ENCODE results near the gene NFKBIL1. TPM values are rescaled to one million over a fixed set of nuclear protein-coding genes. Genes with fewer than 3 reads are reported as not detected.

NFKBIL1 gene
- total RNA-seq, 3 donors from 2014 or later (not counting 1 experiment from before 2014, with no cell fraction given), result 8.1 to 10.9 (median 10.7) TPM

DNA sequence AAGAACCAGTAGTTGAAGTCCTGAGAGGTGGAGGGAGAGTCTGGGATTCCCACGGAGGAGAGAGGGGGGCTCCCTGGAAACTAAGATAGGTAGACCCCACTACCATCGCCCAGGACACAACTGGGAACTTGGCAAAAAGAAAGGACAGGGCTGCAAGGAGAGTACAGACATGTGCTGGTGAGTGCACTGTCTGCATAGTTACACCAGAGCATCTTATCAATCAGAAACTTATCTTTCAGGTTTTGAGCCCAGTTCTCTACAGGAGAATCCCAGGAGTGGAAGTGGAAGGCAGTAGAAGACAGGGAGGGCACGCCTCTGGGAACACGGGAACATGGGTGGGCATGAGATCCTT lies 12.2 kb downstream of the NFKBIL1 start:
- peaks cover 47 to 61% of the 10 kb centered on the region in 2 donors for H3K4me1 Mint-ChIP-seq
- H3K36me3 ChIP-seq (ENCODE audit: control insufficient read depth, insufficient read depth, low read length), result no peaks in the 10 kb centered on the region
- intact Hi-C loops (cut with micrococcal nuclease), result loop anchor here (2.0 to 5.0 kb wide), 2 partner anchors 13 to 103 kb away; partner anchors contain the start of genes C6orf47, GPANK1 and LTA
- ATAC-seq, result peak; percentile 5 to 27 (median 14)
- TF ChIP-seq, protein P1, sequence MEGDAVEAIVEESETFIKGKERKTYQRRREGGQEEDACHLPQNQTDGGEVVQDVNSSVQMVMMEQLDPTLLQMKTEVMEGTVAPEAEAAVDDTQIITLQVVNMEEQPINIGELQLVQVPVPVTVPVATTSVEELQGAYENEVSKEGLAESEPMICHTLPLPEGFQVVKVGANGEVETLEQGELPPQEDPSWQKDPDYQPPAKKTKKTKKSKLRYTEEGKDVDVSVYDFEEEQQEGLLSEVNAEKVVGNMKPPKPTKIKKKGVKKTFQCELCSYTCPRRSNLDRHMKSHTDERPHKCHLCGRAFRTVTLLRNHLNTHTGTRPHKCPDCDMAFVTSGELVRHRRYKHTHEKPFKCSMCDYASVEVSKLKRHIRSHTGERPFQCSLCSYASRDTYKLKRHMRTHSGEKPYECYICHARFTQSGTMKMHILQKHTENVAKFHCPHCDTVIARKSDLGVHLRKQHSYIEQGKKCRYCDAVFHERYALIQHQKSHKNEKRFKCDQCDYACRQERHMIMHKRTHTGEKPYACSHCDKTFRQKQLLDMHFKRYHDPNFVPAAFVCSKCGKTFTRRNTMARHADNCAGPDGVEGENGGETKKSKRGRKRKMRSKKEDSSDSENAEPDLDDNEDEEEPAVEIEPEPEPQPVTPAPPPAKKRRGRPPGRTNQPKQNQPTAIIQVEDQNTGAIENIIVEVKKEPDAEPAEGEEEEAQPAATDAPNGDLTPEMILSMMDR (IDR thresholded peaks at IDR 0.05), result no peak
- WGBS (ENCODE audit: insufficient coverage), result 22% methylated on average over 4 of the region's 4 CpGs
- H3K27ac ChIP-seq (ENCODE audit: low read length), result peak overlapping the region; percentile 90
- no peaks in the 10 kb centered on the region for H3K9me3 ChIP-seq (ENCODE audit: control insufficient read depth, insufficient read depth, low read length)
- H3K27me3 Mint-ChIP-seq (ENCODE audit: low read depth in 2 of 2), result no peaks in the 10 kb centered on the region
- no peaks in the 10 kb centered on the region for H3K9me3 Mint-ChIP-seq
- peak overlapping the region; percentile 98 for H3K27ac Mint-ChIP-seq
- H3K4me3 ChIP-seq (ENCODE audit: low read length), result peak overlapping the region; percentile 0
- DNase-seq, result no peak
- no peaks in the 10 kb centered on the region for H3K27me3 ChIP-seq (ENCODE audit: control insufficient read depth, insufficient read depth, low read length)
- no peaks in the 10 kb centered on the region for H3K36me3 Mint-ChIP-seq
- peak overlapping the region; percentile 82 for H3K4me3 Mint-ChIP-seq
- peaks cover 69% of the 10 kb centered on the region for H3K4me1 ChIP-seq (ENCODE audit: control insufficient read depth, insufficient read depth, low read length)

DNA sequence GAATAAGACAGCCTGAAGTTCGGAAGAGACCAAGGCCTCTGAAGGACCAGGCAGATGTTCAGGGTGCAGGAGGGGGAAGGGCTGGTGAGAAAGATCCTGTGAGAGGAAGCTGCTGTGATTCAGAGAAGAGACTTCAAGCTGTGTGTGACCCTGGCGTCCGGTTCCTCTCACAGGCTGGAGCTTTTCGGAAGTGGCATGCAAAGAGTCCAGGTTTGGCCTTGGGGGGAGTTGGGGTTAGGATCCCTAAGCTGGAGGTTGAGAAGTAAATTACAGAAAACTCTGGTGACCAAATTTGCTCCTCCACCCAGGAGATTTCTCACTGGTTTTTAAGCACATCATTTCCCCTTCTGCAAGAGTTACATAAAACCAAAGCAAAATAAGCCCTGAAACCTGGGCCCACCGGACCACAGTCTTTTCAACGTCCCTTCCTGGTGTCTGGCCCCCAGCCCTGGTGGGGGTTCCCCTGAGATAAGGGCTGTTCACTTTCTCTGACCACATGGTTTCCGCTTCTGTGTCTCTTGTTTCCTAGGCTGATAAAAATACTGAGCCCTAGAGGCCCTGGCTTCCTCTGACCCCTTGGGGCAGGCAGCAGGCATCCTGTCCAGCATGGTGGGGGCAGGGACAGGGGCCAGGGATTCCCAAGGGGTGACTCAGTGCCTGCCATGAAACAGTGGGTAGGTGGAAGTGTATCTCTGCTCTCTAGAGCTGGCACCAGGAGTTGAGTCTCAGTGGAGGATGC lies 12.7 kb downstream of the NFKBIL1 start:
- WGBS (ENCODE audit: insufficient coverage), result under 1% methylated on average over 7 of the region's 7 CpGs

DNA sequence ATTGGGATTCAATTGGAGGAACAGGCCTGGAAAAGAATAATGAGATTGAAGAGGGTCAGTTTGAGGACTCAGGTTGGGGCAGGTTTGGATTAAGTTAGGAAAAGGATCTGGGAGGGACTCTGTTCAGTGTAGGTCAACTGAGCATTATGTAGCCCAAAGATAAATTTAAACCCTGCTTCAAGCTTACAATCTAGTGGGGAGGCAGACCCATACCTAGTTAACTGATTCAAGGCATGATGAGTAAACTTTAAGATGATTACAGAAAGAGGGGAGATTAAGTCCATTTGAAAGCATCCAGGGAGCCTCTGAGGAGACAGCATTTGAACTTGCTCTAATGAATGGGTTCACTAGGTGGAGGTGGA lies 13.3 kb downstream of the NFKBIL1 start:
- H3K4me3 Mint-ChIP-seq, result peak overlapping the region; percentile 82
- H3K36me3 Mint-ChIP-seq, result no peaks in the 10 kb centered on the region

More for the DNA sequence above, 12.7 kb downstream of the NFKBIL1 start:
- ATAC-seq (peak; percentile 74 to 84 (median 76)), DNase-seq (peak; percentile 66 to 75)
- H3K9me3 Mint-ChIP-seq, result no peaks in the 10 kb centered on the region
- H3K27ac ChIP-seq (ENCODE audit: low read length), result peak overlapping the region; percentile 90
- H3K27ac Mint-ChIP-seq, result peak overlapping the region; percentile 98
- no peaks in the 10 kb centered on the region for H3K27me3 Mint-ChIP-seq (ENCODE audit: low read depth in 2 of 2)
- H3K36me3 Mint-ChIP-seq, result no peaks in the 10 kb centered on the region
- H3K27me3 ChIP-seq (ENCODE audit: control insufficient read depth, insufficient read depth, low read length), result no peaks in the 10 kb centered on the region
- TF ChIP-seq, protein P1 (IDR thresholded peaks at IDR 0.05), result no peak
- H3K9me3 ChIP-seq (ENCODE audit: control insufficient read depth, insufficient read depth, low read length), result no peaks in the 10 kb centered on the region
- H3K4me3 Mint-ChIP-seq, result peak overlapping the region; percentile 82
- H3K36me3 ChIP-seq (ENCODE audit: control insufficient read depth, insufficient read depth, low read length), result no peaks in the 10 kb centered on the region
- H3K4me3 ChIP-seq (ENCODE audit: low read length), result peak overlapping the region; percentile 0
- intact Hi-C loops (cut with micrococcal nuclease), result loop anchor here (1.0 to 5.0 kb wide), 4 partner anchors 8 to 102 kb away; partner anchors contain the start of genes C6orf47, GPANK1 and LTA
- H3K4me1 Mint-ChIP-seq, result peaks cover 47 to 66% of the 10 kb centered on the region in 2 donors
- H3K4me1 ChIP-seq (ENCODE audit: control insufficient read depth, insufficient read depth, low read length), result peaks cover 69% of the 10 kb centered on the region

More for the DNA sequence above, 13.3 kb downstream of the NFKBIL1 start:
- Histone ChIP-seq H3K27ac (ENCODE audit: low read length) (peak overlapping the region; percentile 90), H3K9me3 (ENCODE audit: control insufficient read depth, insufficient read depth, low read length) (no peaks in the 10 kb centered on the region), H3K4me1 (ENCODE audit: control insufficient read depth, insufficient read depth, low read length) (peaks cover 69% of the 10 kb centered on the region), H3K27me3 (ENCODE audit: control insufficient read depth, insufficient read depth, low read length) (no peaks in the 10 kb centered on the region), H3K4me3 (ENCODE audit: low read length) (no peak overlapping the region), H3K36me3 (ENCODE audit: control insufficient read depth, insufficient read depth, low read length) (no peaks in the 10 kb centered on the region)
- DNase-seq (no peak), ATAC-seq (no peak)
- H3K9me3 Mint-ChIP-seq, result no peaks in the 10 kb centered on the region
- peaks cover 47 to 67% of the 10 kb centered on the region in 2 donors for H3K4me1 Mint-ChIP-seq
- H3K27me3 Mint-ChIP-seq (ENCODE audit: low read depth in 2 of 2), result no peaks in the 10 kb centered on the region
- TF ChIP-seq, protein P1 (IDR thresholded peaks at IDR 0.05), result no peak
- intact Hi-C loops (cut with micrococcal nuclease), result loop anchor here (1.0 to 2.0 kb wide), 2 partner anchors 8 to 20 kb away; no protein-coding TSS in a partner anchor
- H3K27ac Mint-ChIP-seq, result peak overlapping the region; percentile 98

Measured in natural killer cell (primary cell).